GM23248 (cell line): ENCODE data around the gene KREMEN1. TPM values are rescaled to one million over a fixed set of nuclear protein-coding genes. Genes with fewer than 3 reads are reported as not detected.

Source experiments
- DNase-seq: peaks from one replicate; pipeline ENCODE4 v3.0.0-alpha.2; 2015
- H2AFZ ChIP-seq: fragments of 200-600 bp; sonication (generic); 2 replicates; pipeline ENCODE4 v1.6.1; 2016; ENCODE audit warnings: antibody characterized with exemption
- H3F3A ChIP-seq: fragments of 200-600 bp; sonication (generic); 2 replicates; pipeline ENCODE4 v1.6.1; 2016; ENCODE audit warnings: mild to moderate bottlenecking, antibody characterized with exemption, mixed run types; ENCODE audit not compliant: insufficient read depth
- H3K27ac ChIP-seq: fragments of 200-600 bp; sonication (generic); 2 replicates; pipeline ENCODE4 v1.5.1; 2016; ENCODE audit warnings: mild to moderate bottlenecking
- H3K27me3 ChIP-seq: fragments of 200-600 bp; sonication (generic); replicated peaks from 2 replicates; pipeline ENCODE4 v1.6.1; 2016; ENCODE audit warnings: mild to moderate bottlenecking; ENCODE audit not compliant: insufficient read depth
- H3K36me3 ChIP-seq: fragments of 200-600 bp; sonication (generic); 2 replicates; pipeline ENCODE4 v1.6.1; 2016; ENCODE audit warnings: low read depth, mild to moderate bottlenecking
- H3K4me1 ChIP-seq: fragments of 200-600 bp; sonication (generic); 2 replicates; pipeline ENCODE4 v1.6.1; 2016; ENCODE audit warnings: mild to moderate bottlenecking; ENCODE audit not compliant: insufficient read depth
- H3K4me2 ChIP-seq: fragments of 200-600 bp; sonication (generic); one replicate; pipeline ENCODE4 v1.6.1; 2016; ENCODE audit warnings: mild to moderate bottlenecking; ENCODE audit not compliant: unreplicated experiment
- H3K4me3 ChIP-seq: fragments of 200-600 bp; sonication (generic); 2 replicates; pipeline ENCODE4 v1.5.1; 2016; ENCODE audit warnings: mild to moderate bottlenecking
- H3K79me2 ChIP-seq: fragments of 200-600 bp; sonication (generic); 2 replicates; pipeline ENCODE4 v1.6.1; 2016; ENCODE audit warnings: mild to moderate bottlenecking; ENCODE audit not compliant: insufficient read depth
- H3K9ac ChIP-seq: fragments of 200-600 bp; sonication (generic); 2 replicates; pipeline ENCODE4 v1.6.1; 2016; ENCODE audit warnings: mild to moderate bottlenecking
- H3K9me2 ChIP-seq: fragments of 200-600 bp; sonication (generic); 2 replicates; pipeline ENCODE4 v1.6.1; 2016; ENCODE audit warnings: mixed run types, mild to moderate bottlenecking, moderate library complexity; ENCODE audit not compliant: insufficient read depth
- H3K9me3 ChIP-seq: fragments of 200-600 bp; sonication (generic); one replicate; pipeline ENCODE4 v1.6.1; 2017; ENCODE audit warnings: low read depth
- H4K20me1 ChIP-seq: fragments of 200-600 bp; sonication (generic); 2 replicates; pipeline ENCODE4 v1.6.0; 2016; ENCODE audit not compliant: insufficient read depth
- EZH2 ChIP-seq: fragments of 200-600 bp; sonication (generic); IDR thresholded peaks from 2 replicates; pipeline ENCODE4 v1.6.1; 2018; ENCODE audit warnings: antibody characterized with exemption, mild to moderate bottlenecking; ENCODE audit not compliant: insufficient read depth, poor library complexity, severe bottlenecking
- EZH2phosphoT487 ChIP-seq: fragments of 200-600 bp; sonication (generic); IDR thresholded peaks from 2 replicates; pipeline ENCODE4 v1.6.1; 2018; ENCODE audit warnings: antibody characterized with exemption, moderate library complexity, mild to moderate bottlenecking, low read depth; ENCODE audit not compliant: insufficient read depth
- WGBS, 2 experiments: methylation state at CpG; one replicate each; pipeline ENCODE4 v1.1.6; 2015 to 2017; ENCODE audit warnings: low lambda C conversion rate in 2 of 2, low coverage in 1 of 2; ENCODE audit errors: missing lambda C conversion rate in 2 of 2; 5-methylcytosine and 5-hydroxymethylcytosine counted together
- in situ Hi-C: fragments of 300-500 bp; cut with MboI; formaldehyde crosslinking; loops from 2 replicates; pipeline ENCODE4 v1.15.0; 2020
- polyA plus RNA-seq: library from polyadenylated mRNA; unstranded; fragments of >200 nt; fragmentation: Nextera tagmentation; extraction: Ambion mirVana; gene quantifications from 2 replicates; pipeline ENCODE4 v1.2.1, GENCODE V29; 2016
- total RNA-seq: library from RNA; depleted of rRNA; stranded (reverse); fragments of >200 nt; shearing (Covaris generic); gene quantifications from 2 replicates; pipeline ENCODE4 v1.2.3, GENCODE V29; 2014

KREMEN1 gene
- total and polyA plus RNA-seq, 2 experiments from 2014 or later = 4.3 to 4.4 TPM

DNA sequence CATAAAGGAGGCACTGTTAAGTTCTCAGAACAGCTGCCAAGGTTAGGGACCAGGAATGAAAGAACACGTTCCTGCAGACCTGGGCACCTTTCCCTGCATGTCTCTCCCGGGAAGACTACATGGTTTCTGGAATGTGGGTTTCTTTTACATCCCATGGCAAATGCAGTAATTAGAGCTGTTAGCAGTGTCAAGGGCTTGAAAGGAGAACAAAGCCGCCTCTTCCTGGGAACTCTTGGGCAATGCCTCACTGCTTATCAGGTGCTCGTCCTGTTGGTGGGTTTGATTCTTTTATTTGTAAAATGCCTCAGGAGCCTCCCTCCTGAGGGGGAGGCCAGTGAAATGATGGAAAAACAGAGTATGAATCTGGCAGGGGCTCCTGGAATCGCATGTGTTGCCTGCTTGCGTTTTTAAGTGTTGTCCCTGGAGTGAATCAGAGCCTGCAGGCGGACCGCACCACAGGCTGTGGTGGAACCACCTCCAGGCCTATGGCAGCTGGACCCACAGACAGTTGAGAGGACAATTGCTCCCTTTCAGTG is 10.5 kb upstream of the KREMEN1 start:
- TF ChIP-seq EZH2 (no peak), EZH2phosphoT487 (no peak)
- 0 out of 2 replicates have a peak, but pooled peaks cover 3% of the 10 kb centered on the region for H3K27me3 ChIP-seq
- H2AFZ ChIP-seq = no peak overlapping the region
- H3K36me3 ChIP-seq = no peaks in the 10 kb centered on the region
- H3K79me2 ChIP-seq = no peaks in the 10 kb centered on the region
- H3K9me2 ChIP-seq = no peaks in the 10 kb centered on the region
- DNase-seq = peak; percentile 43
- in situ Hi-C loops = no loop called here
- H3K9me3 ChIP-seq = no peaks in the 10 kb centered on the region
- no peak overlapping the region for H3K9ac ChIP-seq
- no peak overlapping the region for H3K27ac ChIP-seq
- H3K4me1 ChIP-seq = no peaks in the 10 kb centered on the region
- WGBS, 2 experiments = 11 to 12% methylated on average over 8 of the region's 8 CpGs
- H3K4me3 ChIP-seq = no peak overlapping the region
- no peaks in the 10 kb centered on the region for H4K20me1 ChIP-seq
- H3F3A ChIP-seq = no peaks in the 10 kb centered on the region
- H3K4me2 ChIP-seq = no peak overlapping the region

DNA sequence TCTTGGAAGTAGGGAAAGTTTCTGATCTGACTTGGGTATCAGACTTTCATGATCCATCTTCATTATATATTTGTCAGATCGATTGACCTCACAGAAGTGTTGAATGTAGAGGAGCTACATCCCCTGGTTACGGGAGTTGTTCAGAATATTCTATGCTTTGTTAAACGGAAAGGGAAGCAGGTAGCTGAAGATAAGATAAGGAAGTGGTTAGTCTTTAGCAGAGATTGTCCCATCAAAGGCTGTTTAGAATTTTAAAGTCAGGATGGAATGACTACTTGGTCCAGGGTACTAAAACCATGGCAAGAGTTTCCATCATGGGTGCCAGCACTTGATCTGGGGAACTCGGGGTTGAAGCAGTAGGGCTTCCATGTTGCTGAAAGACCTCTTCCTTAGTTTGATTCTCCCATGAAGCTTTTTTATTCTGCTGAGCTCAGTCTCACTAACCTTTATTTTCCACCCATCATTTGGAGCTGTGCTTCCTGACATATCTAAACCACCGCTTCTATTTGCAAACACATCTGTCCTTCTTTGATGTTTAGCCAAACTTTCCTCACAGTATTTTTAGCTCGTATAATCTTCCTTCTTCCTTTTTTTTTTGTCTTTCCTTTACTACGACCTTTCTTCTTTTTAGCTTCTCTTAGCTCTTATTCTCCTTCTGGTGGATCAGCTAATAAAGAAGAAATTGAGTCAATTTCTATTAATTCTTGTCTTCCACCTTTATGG is 7.2 kb upstream of the KREMEN1 start:
- 0 out of 2 replicates have a peak, but pooled peaks cover 3% of the 10 kb centered on the region for H3K27me3 ChIP-seq
- H4K20me1 ChIP-seq = no peaks in the 10 kb centered on the region
- no peak overlapping the region for H3K4me3 ChIP-seq
- in situ Hi-C loops = no loop called here
- no peak overlapping the region for H3K4me2 ChIP-seq
- no peak overlapping the region for H3K9ac ChIP-seq
- DNase-seq = no peak
- H3K27ac ChIP-seq = no peak overlapping the region
- TF ChIP-seq EZH2 (no peak), EZH2phosphoT487 (no peak)
- H2AFZ ChIP-seq = no peak overlapping the region
- 53 to 64% methylated on average over 7 of the region's 7 CpGs for WGBS, 2 experiments
- no peaks in the 10 kb centered on the region for H3K9me3 ChIP-seq
- no peaks in the 10 kb centered on the region for H3K79me2 ChIP-seq
- no peaks in the 10 kb centered on the region for H3K36me3 ChIP-seq
- no peaks in the 10 kb centered on the region for H3K4me1 ChIP-seq
- no peaks in the 10 kb centered on the region for H3F3A ChIP-seq
- H3K9me2 ChIP-seq = no peaks in the 10 kb centered on the region

DNA sequence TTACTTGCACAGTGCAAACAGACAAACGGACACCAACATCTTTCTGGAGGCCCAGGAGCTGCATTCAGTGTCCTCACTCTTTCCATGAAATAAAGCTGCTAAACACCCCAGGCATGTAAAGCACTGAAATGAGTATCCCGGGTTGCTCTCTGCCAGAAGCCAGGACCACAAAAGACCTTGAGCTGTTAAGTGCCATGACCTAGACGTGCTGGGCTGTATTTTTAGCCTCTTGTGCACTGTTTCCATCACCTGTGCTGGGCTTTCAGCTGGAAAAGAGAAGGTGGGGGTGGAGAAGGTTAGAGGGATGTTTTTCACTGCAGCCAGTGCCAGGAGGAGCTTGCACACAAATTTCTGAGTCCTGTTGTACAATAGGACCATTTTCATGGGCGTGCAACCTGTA is 3.4 kb upstream of the KREMEN1 start:
- Histone ChIP-seq H3K36me3 (no peaks in the 10 kb centered on the region), H2AFZ (no peak overlapping the region), H3K9me2 (no peaks in the 10 kb centered on the region), H4K20me1 (no peaks in the 10 kb centered on the region), H3K4me1 (peaks cover 8% of the 10 kb centered on the region; the same call in 1 of the 2 replicates), H3K4me3 (no peak overlapping the region), H3K27me3 (0 out of 2 replicates have a peak, but pooled peaks cover 3% of the 10 kb centered on the region), H3K9me3 (no peaks in the 10 kb centered on the region), H3K27ac (no peak overlapping the region), H3K9ac (no peak overlapping the region), H3K4me2 (no peak overlapping the region), H3K79me2 (no peaks in the 10 kb centered on the region), H3F3A (peaks cover 3% of the 10 kb centered on the region; the same call in 1 of the 2 replicates)
- TF ChIP-seq EZH2phosphoT487 (no peak), EZH2 (no peak)
- in situ Hi-C loops = no loop called here
- DNase-seq = no peak
- 95% methylated on average over 4 of the region's 4 CpGs for WGBS, 2 experiments

DNA sequence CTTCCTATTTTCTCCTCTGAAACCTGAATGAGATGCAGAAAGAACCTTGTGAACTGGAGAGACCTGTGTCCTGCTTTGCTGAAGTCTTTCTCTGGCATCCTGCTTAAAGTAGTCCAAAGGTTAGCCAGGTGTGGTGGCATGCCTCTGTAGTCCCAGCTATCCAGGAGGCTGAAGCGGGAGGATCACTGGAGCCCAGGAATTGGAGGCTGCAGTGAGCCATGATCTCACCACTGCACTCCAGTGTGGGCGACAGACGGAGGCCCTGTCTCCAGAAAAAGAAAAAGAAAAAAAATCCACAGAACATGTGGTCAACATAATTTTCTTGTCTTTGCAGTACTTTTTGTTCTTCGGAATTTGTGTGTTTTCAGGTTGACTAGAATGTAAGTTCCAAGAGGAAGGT is 2.3 kb upstream of the KREMEN1 start:
- 93 to 97% methylated on average over 4 of the region's 4 CpGs for WGBS, 2 experiments
- Histone ChIP-seq H3K36me3 (no peaks in the 10 kb centered on the region), H3K27me3 (0 out of 2 replicates have a peak, but pooled peaks cover 3% of the 10 kb centered on the region), H3K4me3 (no peak overlapping the region), H4K20me1 (no peaks in the 10 kb centered on the region), H3K79me2 (no peaks in the 10 kb centered on the region), H3K4me1 (peaks cover 8% of the 10 kb centered on the region; the same call in 1 of the 2 replicates), H3K9ac (no peak overlapping the region), H2AFZ (no peak overlapping the region), H3K9me2 (no peaks in the 10 kb centered on the region), H3F3A (peaks cover 3% of the 10 kb centered on the region; the same call in 1 of the 2 replicates), H3K4me2 (no peak overlapping the region), H3K9me3 (no peaks in the 10 kb centered on the region), H3K27ac (no peak overlapping the region)
- TF ChIP-seq EZH2 (no peak), EZH2phosphoT487 (no peak)
- in situ Hi-C loops = no loop called here
- no peak for DNase-seq
